WTC11 (cell line): ENCODE data around the gene IFNL4. TPM values are rescaled to one million over a fixed set of nuclear protein-coding genes. Genes with fewer than 3 reads are reported as not detected.
"Not testable (repeated sequence)": the region's sequence is repeated elsewhere in the genome, so short reads cannot be mapped to it uniquely, and the experiment has no call there.

Experiments used
- ATAC-seq: fragments of 200-7000 bp; cut with Tn5 transposase; 2 replicates; pipeline ENCODE4 v1.10.0; 2021; ENCODE audit warnings: mild to moderate bottlenecking, moderate library complexity
- CTCF ChIA-PET: fragments of 300-600 bp; sonication (Branson Sonifier 250); formaldehyde crosslinking; loops from one replicate; lab custom pipeline; 2021; ENCODE audit warnings: antibody characterized with exemption; lab: Charles Lee
- POLR2A ChIA-PET: fragments of 350-600 bp; sonication (Branson Sonifier 250); formaldehyde crosslinking; loops from one replicate; lab custom pipeline; 2021; ENCODE audit warnings: antibody characterized with exemption; lab: Charles Lee
- DNase-seq: peaks from one replicate; pipeline ENCODE4 v3.0.0; 2021; ENCODE audit warnings: low spot score
- H3K27ac Mint-ChIP-seq: 2 replicates; pipeline ENCODE4 v1.8.0; 2021; ENCODE audit warnings: mixed read lengths
- H3K27me3 Mint-ChIP-seq: 2 replicates; pipeline ENCODE4 v1.8.0; 2021; ENCODE audit warnings: low read depth, mild to moderate bottlenecking, moderate library complexity, mixed read lengths
- H3K36me3 Mint-ChIP-seq: 2 replicates; pipeline ENCODE4 v1.8.0; 2021; ENCODE audit warnings: mixed read lengths
- H3K4me1 Mint-ChIP-seq: 2 replicates; pipeline ENCODE4 v1.8.0; 2022; ENCODE audit warnings: mixed read lengths
- H3K4me3 Mint-ChIP-seq: 2 replicates; pipeline ENCODE4 v1.8.0; 2021; ENCODE audit warnings: mild to moderate bottlenecking, moderate library complexity, mixed read lengths
- H3K9me3 Mint-ChIP-seq: 2 replicates; pipeline ENCODE4 v1.8.0; 2021; ENCODE audit warnings: mixed read lengths
- AR ChIP-seq: fragments of 250-450 bp; sonication (Bioruptor Pico); IDR thresholded peaks from 2 replicates; pipeline ENCODE4 v1.9.0; 2021; ENCODE audit warnings: mild to moderate bottlenecking
- FOXP1 ChIP-seq: sonication (generic); formaldehyde crosslinking; IDR thresholded peaks from 2 replicates; pipeline ENCODE4 v1.8.0; 2022; ENCODE audit warnings: missing genetic modification reagents, mild to moderate bottlenecking, moderate library complexity, borderline replicate concordance
- GTF2I ChIP-seq: fragments of 250-450 bp; sonication (Bioruptor Pico); conservative IDR thresholded peaks from 2 replicates; pipeline ENCODE4 v1.4.0; 2021; ENCODE audit warnings: mild to moderate bottlenecking
- HMGA2 ChIP-seq: fragments of 250-450 bp; sonication (Bioruptor Pico); IDR thresholded peaks from 2 replicates; pipeline ENCODE4 v1.4.0; 2021; ENCODE audit warnings: mild to moderate bottlenecking, moderate library complexity
- KAT7 ChIP-seq: sonication (generic); formaldehyde crosslinking; IDR thresholded peaks from 2 replicates; pipeline ENCODE4 v1.8.1; 2023; ENCODE audit warnings: missing genetic modification reagents, mild to moderate bottlenecking, borderline replicate concordance
- NFE2L1 ChIP-seq: sonication (generic); formaldehyde crosslinking; IDR thresholded peaks from 2 replicates; pipeline ENCODE4 v1.8.1; 2023; ENCODE audit warnings: missing genetic modification reagents
- RORB ChIP-seq: fragments of 250-450 bp; sonication (Bioruptor Pico); IDR thresholded peaks from 2 replicates; pipeline ENCODE4 v1.9.0; 2021; ENCODE audit warnings: mild to moderate bottlenecking
- TEAD4 ChIP-seq: sonication (generic); formaldehyde crosslinking; IDR thresholded peaks from 2 replicates; pipeline ENCODE4 v1.8.0; 2022; ENCODE audit warnings: mild to moderate bottlenecking, missing genetic modification reagents
- ZNF425 ChIP-seq: fragments of 250-450 bp; sonication (Bioruptor Pico); conservative IDR thresholded peaks from 2 replicates; pipeline ENCODE4 v1.9.0; 2021; ENCODE audit warnings: mild to moderate bottlenecking
- total RNA-seq: library from RNA; stranded (reverse); gene quantifications from 3 replicates; pipeline ENCODE4 v1.2.3, GENCODE V29; 2021
- TF ChIP-seq, protein P1 (sequence below): sonication (generic); formaldehyde crosslinking; IDR thresholded peaks from 2 replicates; pipeline ENCODE4 v1.8.0; 2022; ENCODE audit warnings: mild to moderate bottlenecking, missing genetic modification reagents

The IFNL4 gene
- total RNA-seq, 1 experiment from 2014 or later: not detected

GRCh38 chr19:39223703-39224279 is 24.9 kb downstream of the IFNL4 start:
- no peaks in the 10 kb centered on the region for H3K9me3 Mint-ChIP-seq
- H3K4me3 Mint-ChIP-seq: no peak overlapping the region
- ChIA-PET POLR2A (no interaction called here), CTCF (interaction anchor here (0.7 to 1.0 kb wide), 8 partner anchors 9 to 171 kb away, joined by 3 to 6 read pairs (median 4); partner anchors contain the start of gene SYCN)
- no peak for TF ChIP-seq HMGA2 (CRISPR knock-in tag)
- TF ChIP-seq ZNF425 (CRISPR knock-in tag): no peak
- TF ChIP-seq NFE2L1 (CRISPR knock-in tag): no peak
- no peak for TF ChIP-seq AR (CRISPR knock-in tag)
- H3K36me3 Mint-ChIP-seq: no peaks in the 10 kb centered on the region
- peak; percentile 67 for DNase-seq
- no peak overlapping the region for H3K27ac Mint-ChIP-seq
- H3K4me1 Mint-ChIP-seq: no peaks in the 10 kb centered on the region
- peak; percentile 68 for ATAC-seq
- peaks cover 45% of the 10 kb centered on the region for H3K27me3 Mint-ChIP-seq

DNA sequence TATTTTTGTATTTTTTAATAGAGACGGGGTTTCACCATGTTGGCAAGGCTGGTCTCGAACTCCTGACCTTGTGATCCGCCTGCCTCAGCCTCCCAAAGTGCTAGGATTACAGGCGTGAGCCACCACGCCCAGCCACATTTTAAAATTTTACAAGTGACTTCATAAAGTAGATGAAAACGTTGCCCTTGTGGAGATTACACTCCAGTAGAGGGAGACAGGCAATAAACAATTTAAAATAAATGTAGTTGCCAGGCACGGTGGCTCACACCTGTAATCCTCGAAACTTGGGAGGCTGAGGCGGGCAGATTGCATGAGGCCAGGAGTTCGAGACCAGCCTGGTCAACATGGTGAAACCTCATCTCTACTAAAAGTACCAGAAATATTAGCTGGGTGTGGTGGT is 29.5 kb downstream of the IFNL4 start:
- H3K4me1 Mint-ChIP-seq, POLR2A ChIA-PET, DNase-seq, ATAC-seq, H3K4me3 Mint-ChIP-seq, H3K36me3 Mint-ChIP-seq, H3K27ac Mint-ChIP-seq: not testable (repeated sequence)
- H3K9me3 Mint-ChIP-seq: peaks cover 19% of the 10 kb centered on the region
- peaks cover 52% of the 10 kb centered on the region for H3K27me3 Mint-ChIP-seq
- CTCF ChIA-PET: interaction anchor here (0.9 kb wide), 1 partner anchor 123 kb away, joined by 7 read pairs; the partner anchor contains the start of gene SAMD4B

DNA sequence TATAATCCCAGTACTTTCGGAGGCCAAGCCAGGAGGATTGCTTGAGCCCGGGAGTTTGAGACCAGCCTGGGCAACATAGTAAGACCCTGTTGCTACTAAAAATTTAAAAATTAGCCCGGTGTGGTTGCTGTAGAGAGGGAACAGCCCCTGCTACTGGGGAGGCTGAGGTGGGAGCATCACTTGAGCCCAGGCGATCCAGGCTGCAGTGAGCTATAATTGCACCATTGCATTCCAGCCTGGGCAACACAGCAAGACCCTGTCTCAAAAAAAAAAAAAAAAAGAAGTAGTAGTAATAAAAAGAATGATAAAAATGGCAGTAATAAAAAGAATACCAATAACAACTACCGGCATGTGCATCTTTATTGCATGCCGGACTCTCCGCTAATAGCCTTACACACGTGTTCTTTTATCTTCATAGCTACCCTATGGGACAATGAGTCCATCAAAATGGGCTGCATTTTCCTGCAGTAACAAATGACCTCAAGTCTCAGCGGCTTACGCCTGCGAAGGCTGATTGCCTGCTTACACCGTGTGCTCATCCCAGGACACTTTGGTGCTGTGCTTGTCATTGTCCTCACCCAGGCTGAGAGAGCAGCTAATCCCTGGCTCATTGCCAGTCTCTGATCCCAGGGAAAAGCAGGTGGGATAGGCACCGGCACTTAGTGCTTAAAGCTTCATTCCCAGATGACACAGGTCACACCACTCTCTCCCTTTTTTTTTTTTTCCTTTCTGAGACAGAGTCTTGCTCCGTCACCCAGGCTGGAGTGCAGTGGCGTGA is 30.2 kb downstream of the IFNL4 start:
- no peak overlapping the region for H3K4me3 Mint-ChIP-seq
- no peak overlapping the region for H3K27ac Mint-ChIP-seq
- peaks cover 19% of the 10 kb centered on the region for H3K9me3 Mint-ChIP-seq
- TF ChIP-seq KAT7 (CRISPR knock-in tag) (no peak), GTF2I (CRISPR knock-in tag) (no peak), RORB (CRISPR knock-in tag) (no peak), FOXP1 (CRISPR knock-in tag) (no peak), TEAD4 (CRISPR knock-in tag) (no peak)
- DNase-seq: no peak
- no peak for ATAC-seq
- peaks cover 47% of the 10 kb centered on the region for H3K27me3 Mint-ChIP-seq
- H3K36me3 Mint-ChIP-seq: peaks cover 4% of the 10 kb centered on the region; the same call in 1 of the 2 replicates
- no peaks in the 10 kb centered on the region for H3K4me1 Mint-ChIP-seq
- CTCF ChIA-PET: interaction anchor here (0.6 to 0.9 kb wide), 2 partner anchors 96 to 124 kb away, joined by 3 to 7 read pairs; partner anchors contain the start of gene SAMD4B
- POLR2A ChIA-PET: no interaction called here

DNA sequence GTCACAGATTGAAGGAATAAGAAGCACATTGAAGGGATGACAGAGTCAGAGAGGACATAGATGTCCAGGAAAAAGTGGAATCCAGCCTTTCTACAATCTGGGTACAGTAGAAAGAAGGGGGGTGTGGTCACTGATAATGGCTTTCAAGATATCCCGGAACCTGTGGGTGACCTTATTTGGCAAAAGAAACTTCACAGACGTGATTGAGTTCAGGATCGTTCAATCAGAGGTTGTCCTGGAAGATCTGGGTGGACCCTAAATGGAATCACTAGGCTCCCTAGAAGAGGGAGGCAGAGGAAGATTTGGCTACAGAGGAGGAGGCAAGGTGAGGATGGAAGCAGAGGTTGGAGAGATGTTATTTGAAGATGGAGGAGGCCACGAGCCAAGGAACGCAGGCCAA is 31.6 kb downstream of the IFNL4 start:
- Mint-ChIP-seq H3K4me3 (no peak overlapping the region), H3K27ac (no peak overlapping the region), H3K4me1 (no peaks in the 10 kb centered on the region), H3K9me3 (peaks cover 19% of the 10 kb centered on the region), H3K36me3 (peaks cover 4% of the 10 kb centered on the region; the same call in 1 of the 2 replicates), H3K27me3 (peaks cover 43% of the 10 kb centered on the region)
- ChIA-PET POLR2A (no interaction called here), CTCF (interaction anchor here (0.6 to 0.7 kb wide), 2 partner anchors 48 to 65 kb away, joined by 3 to 4 read pairs; no protein-coding TSS in a partner anchor)
- no peak for ATAC-seq
- DNase-seq: no peak
- TF ChIP-seq, protein P1, sequence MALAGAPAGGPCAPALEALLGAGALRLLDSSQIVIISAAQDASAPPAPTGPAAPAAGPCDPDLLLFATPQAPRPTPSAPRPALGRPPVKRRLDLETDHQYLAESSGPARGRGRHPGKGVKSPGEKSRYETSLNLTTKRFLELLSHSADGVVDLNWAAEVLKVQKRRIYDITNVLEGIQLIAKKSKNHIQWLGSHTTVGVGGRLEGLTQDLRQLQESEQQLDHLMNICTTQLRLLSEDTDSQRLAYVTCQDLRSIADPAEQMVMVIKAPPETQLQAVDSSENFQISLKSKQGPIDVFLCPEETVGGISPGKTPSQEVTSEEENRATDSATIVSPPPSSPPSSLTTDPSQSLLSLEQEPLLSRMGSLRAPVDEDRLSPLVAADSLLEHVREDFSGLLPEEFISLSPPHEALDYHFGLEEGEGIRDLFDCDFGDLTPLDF: no peak
- no peak for TF ChIP-seq FOXP1 (CRISPR knock-in tag)
- TF ChIP-seq, all 79 proteins: peak for 0

- H3K36me3 Mint-ChIP-seq, H3K4me1 Mint-ChIP-seq, POLR2A ChIA-PET, DNase-seq, H3K27ac Mint-ChIP-seq, ATAC-seq, H3K4me3 Mint-ChIP-seq: not testable (repeated sequence)
- peaks cover 28% of the 10 kb centered on the region for H3K27me3 Mint-ChIP-seq
- CTCF ChIA-PET: interaction anchor here (1.0 to 1.6 kb wide), 2 partner anchors 8 to 163 kb away, joined by 3 to 6 read pairs; no protein-coding TSS in a partner anchor
- H3K9me3 Mint-ChIP-seq: peaks cover 19% of the 10 kb centered on the region
Measured at GRCh38 chr19:39215323-39215722, 33.3 kb downstream of the IFNL4 start.
